ENCODE data around the gene CD22.

The CD22 gene

DNA sequence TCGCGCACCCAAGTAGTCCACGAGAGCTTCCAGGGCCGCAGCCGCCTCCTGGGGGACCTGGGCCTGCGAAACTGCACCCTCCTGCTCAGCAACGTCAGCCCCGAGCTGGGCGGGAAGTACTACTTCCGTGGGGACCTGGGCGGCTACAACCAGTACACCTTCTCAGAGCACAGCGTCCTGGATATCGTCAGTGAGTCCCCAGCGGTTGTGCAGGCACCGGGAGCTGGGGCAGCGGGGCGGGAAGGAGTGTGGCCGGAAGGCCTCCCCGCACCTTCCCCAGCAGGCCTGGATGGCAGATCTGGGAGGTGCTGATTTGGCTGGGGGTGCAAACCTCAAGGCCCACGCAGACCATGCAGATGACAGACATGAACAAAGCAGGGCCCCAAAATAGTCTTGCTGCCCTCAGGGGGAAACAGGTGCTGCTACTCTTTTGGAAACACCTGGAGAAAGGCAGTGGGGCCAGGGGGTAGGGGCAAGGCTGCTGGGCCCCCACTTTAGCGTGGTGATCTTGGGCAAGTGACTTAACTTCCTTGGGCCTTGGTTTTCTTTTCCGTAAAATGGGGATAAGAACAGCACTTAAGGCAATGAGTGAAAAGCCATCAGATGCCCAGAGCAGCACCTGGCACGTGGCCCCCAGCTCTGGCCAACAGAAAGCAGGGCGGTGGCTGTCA is 33.1 kb upstream of the CD22 start:
- no peak for DNase-seq (ENCODE audit: low read depth)

GRCh38 chr19:35296644-35297514 is 32.1 kb upstream of the CD22 start:
- DNase-seq (ENCODE audit: low read depth), result no peak

- DNase-seq (ENCODE audit: low read depth), result no peak
Observed at GRCh38 chr19:35297515-35297848, 31.5 kb upstream of the CD22 start.

- no peak for DNase-seq (ENCODE audit: low read depth)
Observed at GRCh38 chr19:35297922-35298321, 31.1 kb upstream of the CD22 start.

- no peak for DNase-seq (ENCODE audit: low read depth)
Observed at GRCh38 chr19:35298561-35298972, 30.4 kb upstream of the CD22 start.

DNA sequence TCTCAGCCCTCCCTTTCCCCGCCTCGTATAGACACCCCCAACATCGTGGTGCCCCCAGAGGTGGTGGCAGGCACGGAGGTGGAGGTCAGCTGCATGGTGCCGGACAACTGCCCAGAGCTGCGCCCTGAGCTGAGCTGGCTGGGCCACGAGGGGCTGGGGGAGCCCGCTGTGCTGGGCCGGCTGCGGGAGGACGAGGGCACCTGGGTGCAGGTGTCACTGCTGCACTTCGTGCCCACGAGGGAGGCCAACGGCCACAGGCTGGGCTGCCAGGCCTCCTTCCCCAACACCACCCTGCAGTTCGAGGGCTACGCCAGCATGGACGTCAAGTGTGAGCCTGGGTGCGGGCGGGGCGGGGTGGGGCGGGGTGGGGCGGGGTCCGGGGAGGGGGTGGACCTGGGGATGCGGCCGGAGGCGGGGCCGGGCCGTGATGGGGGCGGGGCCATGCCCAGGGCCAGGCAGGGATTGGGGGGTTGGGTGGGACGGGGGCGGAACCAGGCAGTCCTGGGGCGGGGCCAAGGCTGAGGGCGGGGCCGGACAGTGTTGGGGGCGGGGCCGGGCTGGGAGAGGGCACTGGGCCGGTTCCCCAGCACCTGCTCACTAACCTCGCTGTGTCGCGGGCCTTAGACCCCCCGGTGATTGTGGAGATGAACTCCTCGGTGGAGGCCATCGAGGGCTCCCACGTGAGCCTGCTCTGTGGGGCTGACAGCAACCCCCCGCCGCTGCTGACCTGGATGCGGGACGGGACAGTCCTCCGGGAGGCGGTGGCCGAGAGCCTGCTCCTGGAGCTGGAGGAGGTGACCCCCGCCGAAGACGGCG is 29.3 kb upstream of the CD22 start:
- no peak for DNase-seq (ENCODE audit: low read depth)

GRCh38 chr19:35300339-35300649 is 28.7 kb upstream of the CD22 start:
- no peak for DNase-seq (ENCODE audit: low read depth)

GRCh38 chr19:35301961-35302360 is 27.0 kb upstream of the CD22 start:
- DNase-seq (ENCODE audit: low read depth), result no peak

- DNase-seq (ENCODE audit: low read depth), result no peak
Observed at GRCh38 chr19:35302446-35302845, 26.5 kb upstream of the CD22 start.

DNA sequence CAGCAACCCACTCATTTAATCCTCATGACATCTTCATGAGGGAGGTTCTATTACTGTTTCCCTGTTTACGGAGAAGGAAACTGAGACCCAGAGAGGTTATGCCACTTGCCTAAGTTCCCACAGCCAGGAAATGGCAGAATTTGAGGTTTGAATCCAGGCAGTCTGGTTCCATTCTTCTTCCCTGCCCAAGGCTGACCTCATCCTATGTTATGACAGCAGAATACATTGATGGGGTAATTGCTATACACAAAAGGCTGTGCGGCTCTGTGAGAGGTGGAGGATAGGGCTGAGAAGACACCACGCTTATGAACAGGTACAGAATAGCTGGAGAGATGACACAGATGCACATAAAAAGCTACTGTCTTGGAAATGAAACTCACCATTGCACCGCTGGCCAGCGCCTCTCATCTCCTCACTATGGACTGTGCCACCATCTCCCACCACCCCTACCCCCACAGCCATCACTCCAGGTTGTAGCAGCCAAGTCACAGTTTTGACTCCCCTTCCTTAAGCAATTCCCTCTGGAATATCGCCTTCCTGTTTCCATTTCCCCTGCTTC is 25.6 kb upstream of the CD22 start:
- DNase-seq (ENCODE audit: low read depth), result no peak

- no peak for DNase-seq (ENCODE audit: low read depth)
Observed at GRCh38 chr19:35304036-35304435, 25.0 kb upstream of the CD22 start.

DNA sequence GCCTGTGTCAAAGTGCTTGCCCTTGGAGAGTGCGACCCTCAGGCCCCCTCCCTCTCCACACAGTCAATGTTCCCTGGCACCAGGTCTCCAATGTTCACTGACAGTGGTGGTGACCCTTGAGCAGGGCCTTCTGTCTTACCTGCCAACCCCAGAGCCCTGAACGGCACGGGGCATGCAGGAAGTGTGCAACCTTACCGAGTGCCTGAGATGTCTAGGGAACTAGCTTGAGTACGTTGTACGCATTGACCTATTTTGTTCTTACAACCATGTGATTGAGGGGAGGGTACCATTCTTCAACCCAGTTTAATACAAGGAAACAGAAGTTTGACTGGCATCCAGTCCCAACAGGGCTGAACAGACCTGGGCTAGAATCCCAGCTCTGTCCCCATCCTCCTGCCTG is 23.8 kb upstream of the CD22 start:
- no peak for DNase-seq (ENCODE audit: low read depth)

GRCh38 chr19:35306473-35307246 is 22.3 kb upstream of the CD22 start:
- DNase-seq (ENCODE audit: low read depth), result no peak

- DNase-seq (ENCODE audit: low read depth), result no peak
Observed at GRCh38 chr19:35307931-35308330, 21.1 kb upstream of the CD22 start.

DNA sequence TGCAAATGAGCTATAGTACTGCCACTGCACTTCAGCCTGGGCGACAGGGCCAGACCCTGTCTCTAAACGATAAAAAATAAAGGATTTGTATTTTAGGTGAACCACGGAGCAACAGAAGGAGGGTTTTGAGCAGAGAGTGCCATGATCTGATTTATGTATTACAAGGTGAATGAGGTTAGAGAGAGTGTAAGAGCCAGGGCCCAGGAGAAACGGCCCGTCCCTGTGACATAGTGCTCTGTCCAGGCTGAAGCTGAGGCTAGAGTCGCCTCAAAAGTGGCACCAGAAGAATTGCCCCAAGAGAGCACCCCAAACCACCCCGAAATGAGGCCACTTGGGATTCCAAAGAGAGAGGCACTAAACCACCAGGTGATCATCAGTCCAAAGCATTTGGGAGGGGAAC is 20.1 kb upstream of the CD22 start:
- no peak for DNase-seq (ENCODE audit: low read depth)

GRCh38 chr19:35309481-35310279 is 19.3 kb upstream of the CD22 start:
- no peak for DNase-seq (ENCODE audit: low read depth)

GRCh38 chr19:35310331-35310730 is 18.7 kb upstream of the CD22 start:
- DNase-seq (ENCODE audit: low read depth), result no peak

GRCh38 chr19:35310811-35311465 is 18.0 kb upstream of the CD22 start:
- DNase-seq (ENCODE audit: low read depth), result no peak

DNA sequence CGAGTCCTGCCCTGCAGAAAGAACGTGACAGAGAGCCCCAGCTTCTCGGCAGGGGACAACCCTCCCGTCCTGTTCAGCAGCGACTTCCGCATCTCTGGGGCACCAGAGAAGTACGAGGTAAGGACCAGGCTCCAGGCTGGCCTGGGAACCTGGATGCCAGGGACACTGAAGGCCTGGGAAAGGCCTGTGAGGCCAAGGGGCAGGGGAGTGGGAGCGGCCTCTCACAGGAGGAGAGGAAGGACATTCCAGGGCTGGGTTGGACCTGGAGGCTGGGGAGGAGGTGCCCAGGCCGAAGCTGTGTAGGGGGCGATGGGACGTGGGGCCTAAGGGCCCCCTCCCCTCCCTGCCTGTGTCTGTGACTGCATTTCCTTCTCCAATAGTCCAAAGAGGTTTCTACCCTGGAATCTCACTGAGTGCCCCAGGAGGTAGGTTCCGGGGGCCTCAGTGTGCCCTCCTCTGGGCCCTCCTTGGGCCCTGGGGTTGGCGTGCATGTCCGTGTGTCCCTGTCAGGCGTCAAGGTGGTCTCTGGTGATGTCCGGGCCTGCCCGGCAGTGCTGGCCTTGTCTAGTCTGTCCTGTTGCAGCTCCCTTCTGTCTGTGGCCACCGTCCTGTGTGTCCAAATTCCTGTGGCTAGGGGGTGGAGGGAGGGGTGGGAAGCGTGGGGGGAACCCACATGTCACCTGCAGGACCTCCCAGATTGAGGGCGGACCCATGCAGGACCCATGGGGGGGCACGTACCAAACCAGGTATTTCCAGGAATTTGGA is 16.9 kb upstream of the CD22 start:
- no peak for DNase-seq (ENCODE audit: low read depth)

DNA sequence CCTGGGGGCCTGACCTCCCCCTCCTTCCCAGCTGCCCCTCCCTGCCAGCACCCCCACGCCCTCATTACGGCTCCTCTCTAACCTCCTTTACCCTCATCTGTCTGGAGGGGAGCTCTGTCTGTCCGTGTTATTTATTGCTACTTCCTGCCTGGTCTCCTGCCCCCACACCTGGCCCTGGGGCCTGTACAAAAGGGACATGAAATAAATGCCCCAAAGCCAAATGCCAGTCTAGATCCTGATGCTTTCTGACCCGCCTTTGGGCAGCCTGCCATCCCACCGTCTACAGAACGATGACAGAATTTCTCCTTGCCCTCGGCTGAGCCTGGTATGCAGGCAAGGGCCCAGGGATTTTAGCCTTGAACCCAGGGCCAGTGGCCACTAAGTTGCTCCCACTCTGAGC is 15.4 kb upstream of the CD22 start:
- DNase-seq (ENCODE audit: low read depth), result no peak

Data from stimulated activated CD4-positive, alpha-beta T cell treated with anti-CD3 and anti-CD28 coated beads, Interleukin-2, amount 100 ng/mL, for 4 hours (primary cell).